H9 (cell line): Measurements from ENCODE around the gene CUL2. TPM values are rescaled to one million over a fixed set of nuclear protein-coding genes. Genes with fewer than 3 reads are reported as not detected.

Experiments used
- DNase-seq: peaks from one replicate; pipeline ENCODE4 v3.0.0-alpha.2; 2017
- H2AFZ ChIP-seq: one replicate; pipeline ENCODE4 v1.6.1; 2013; ENCODE audit warnings: mild to moderate bottlenecking, low read length, control low read depth, moderate library complexity
- H2AK5ac ChIP-seq: 2 replicates; pipeline ENCODE4 v1.6.1; 2013; ENCODE audit warnings: low read length, control low read depth, mixed read lengths; ENCODE audit not compliant: insufficient read length
- H2BK120ac ChIP-seq: one replicate; pipeline ENCODE4 v1.6.1; 2013; ENCODE audit warnings: low read depth, mild to moderate bottlenecking, low read length, control low read depth, inconsistent platforms; ENCODE audit not compliant: poor library complexity, severe bottlenecking
- H2BK12ac ChIP-seq: 2 replicates; pipeline ENCODE4 v1.6.1; 2013; ENCODE audit warnings: low read length, control low read depth, mixed read lengths, low read depth; ENCODE audit not compliant: insufficient read length
- H2BK15ac ChIP-seq: 2 replicates; pipeline ENCODE4 v1.6.1; 2013; ENCODE audit warnings: low read depth, low read length, control low read depth
- H2BK20ac ChIP-seq: one replicate; pipeline ENCODE4 v1.6.1; 2013; ENCODE audit warnings: low read depth, mild to moderate bottlenecking, low read length, control low read depth, inconsistent platforms; ENCODE audit not compliant: poor library complexity, severe bottlenecking
- H2BK5ac ChIP-seq: 2 replicates; pipeline ENCODE4 v1.6.1; 2013; ENCODE audit warnings: low read length, control low read depth, mixed read lengths; ENCODE audit not compliant: insufficient read length
- H3K14ac ChIP-seq: 2 replicates; pipeline ENCODE4 v1.6.1; 2013; ENCODE audit warnings: low read length, control low read depth; ENCODE audit not compliant: insufficient read depth
- H3K18ac ChIP-seq: 2 replicates; pipeline ENCODE4 v1.6.1; 2013; ENCODE audit warnings: low read depth, mild to moderate bottlenecking, mixed read lengths, low read length, control low read depth; ENCODE audit not compliant: insufficient read length
- H3K23ac ChIP-seq: 2 replicates; pipeline ENCODE4 v1.6.1; 2013; ENCODE audit warnings: low read length, control low read depth, mixed read lengths, low read depth; ENCODE audit not compliant: insufficient read length
- H3K23me2 ChIP-seq: 2 replicates; pipeline ENCODE4 v1.6.1; 2013; ENCODE audit warnings: low read depth, mild to moderate bottlenecking, mixed read lengths, low read length, control low read depth; ENCODE audit not compliant: insufficient read length, poor library complexity, severe bottlenecking
- H3K27ac ChIP-seq: 2 replicates; pipeline ENCODE4 v1.5.1; 2013; ENCODE audit warnings: low read length, control low read depth, mixed read lengths, low read depth; ENCODE audit not compliant: insufficient read length
- H3K27me3 ChIP-seq: 2 replicates; pipeline ENCODE4 v1.6.1; 2013; ENCODE audit warnings: low read length, control low read depth, inconsistent platforms; ENCODE audit not compliant: insufficient read depth
- H3K4ac ChIP-seq: 2 replicates; pipeline ENCODE4 v1.6.1; 2013; ENCODE audit warnings: low read depth, mild to moderate bottlenecking, control low read depth, inconsistent platforms, low read length, moderate library complexity
- H3K4me1 ChIP-seq: 2 replicates; pipeline ENCODE4 v1.6.1; 2013; ENCODE audit warnings: low read length, control low read depth, inconsistent platforms; ENCODE audit not compliant: insufficient read depth
- H3K4me2 ChIP-seq: 2 replicates; pipeline ENCODE4 v1.6.1; 2013; ENCODE audit warnings: low read length, control low read depth, mixed read lengths; ENCODE audit not compliant: insufficient read length, insufficient read depth
- H3K56ac ChIP-seq: 2 replicates; pipeline ENCODE4 v1.6.1; 2013; ENCODE audit warnings: low read depth, mild to moderate bottlenecking, mixed read lengths, low read length, control low read depth; ENCODE audit not compliant: insufficient read length
- H3K79me1 ChIP-seq: 2 replicates; pipeline ENCODE4 v1.6.1; 2013; ENCODE audit warnings: low read depth, mild to moderate bottlenecking, moderate library complexity, low read length, control low read depth, inconsistent platforms; ENCODE audit not compliant: insufficient read depth, poor library complexity, severe bottlenecking
- H3K79me2 ChIP-seq: 2 replicates; pipeline ENCODE4 v1.6.1; 2013; ENCODE audit warnings: low read length, control low read depth, inconsistent platforms; ENCODE audit not compliant: insufficient read depth
- H3K9ac ChIP-seq: 2 replicates; pipeline ENCODE4 v1.6.1; 2013; ENCODE audit warnings: low read length, control low read depth, mixed read lengths; ENCODE audit not compliant: insufficient read length; ENCODE audit errors: extremely low read depth
- H3K9me3 ChIP-seq: one replicate; pipeline ENCODE4 v1.6.1; 2013; ENCODE audit warnings: low read depth, low read length, inconsistent platforms; ENCODE audit not compliant: control insufficient read depth
- H3T11ph ChIP-seq: one replicate; pipeline ENCODE4 v1.6.1; 2013; ENCODE audit warnings: mild to moderate bottlenecking, low read length, control low read depth, inconsistent platforms
- H4K20me1 ChIP-seq: one replicate; pipeline ENCODE4 v1.6.1; 2013; ENCODE audit not compliant: control insufficient read depth, insufficient read length, insufficient read depth
- H4K5ac ChIP-seq: 2 replicates; pipeline ENCODE4 v1.6.1; 2013; ENCODE audit warnings: low read depth, mild to moderate bottlenecking, mixed read lengths, low read length, control low read depth; ENCODE audit not compliant: insufficient read length
- H4K8ac ChIP-seq: replicated peaks from 2 replicates; pipeline ENCODE4 v1.6.1; 2013; ENCODE audit warnings: low read length, control low read depth, mixed read lengths, low read depth; ENCODE audit not compliant: insufficient read length
- H4K91ac ChIP-seq: 2 replicates; pipeline ENCODE4 v1.6.1; 2013; ENCODE audit warnings: low read depth, mild to moderate bottlenecking, moderate library complexity, mixed read lengths, low read length, control low read depth; ENCODE audit not compliant: insufficient read length
- H3K27ac Mint-ChIP-seq, 3 experiments: 2 replicates in 2 of 3; 3 replicates in 1 of 3; pipeline ENCODE4 v1.8.0; 2020 to 2021; ENCODE audit warnings: mixed read lengths in 3 of 3, mild to moderate bottlenecking in 1 of 3, moderate library complexity in 1 of 3
- H3K27me3 Mint-ChIP-seq: 2 replicates; pipeline ENCODE4 v1.8.0; 2021; ENCODE audit warnings: low read depth, mild to moderate bottlenecking, moderate library complexity, mixed read lengths
- H3K36me3 Mint-ChIP-seq, 3 experiments: 2 replicates in 2 of 3; 3 replicates in 1 of 3; pipeline ENCODE4 v1.8.0; 2020 to 2021; ENCODE audit warnings: low read depth in 3 of 3, mixed read lengths in 3 of 3; ENCODE audit not compliant: insufficient read depth in 1 of 3
- H3K4me1 Mint-ChIP-seq, 2 experiments: 2 replicates each; pipeline ENCODE4 v1.8.0; 2020; ENCODE audit warnings: mixed read lengths in 2 of 2
- H3K4me3 Mint-ChIP-seq, 2 experiments: 2 replicates in 1 of 2; 3 replicates in 1 of 2; pipeline ENCODE4 v1.8.0; 2020 to 2021; ENCODE audit warnings: mild to moderate bottlenecking in 2 of 2, mixed read lengths in 2 of 2, moderate library complexity in 1 of 2
- H3K9me3 Mint-ChIP-seq, 2 experiments: 2 replicates in 1 of 2; 3 replicates in 1 of 2; pipeline ENCODE4 v1.8.0; 2020; ENCODE audit warnings: mild to moderate bottlenecking in 2 of 2, mixed read lengths in 2 of 2, moderate library complexity in 1 of 2
- WGBS: extraction: QIAGEN DNeasy Blood & Tissue Kit; methylation state at CpG from one replicate; pipeline ENCODE4 v1.1.7; 2013; ENCODE audit warnings: missing lambda C conversion rate, low lambda C conversion rate, mixed read lengths; ENCODE audit not compliant: insufficient read length; ENCODE audit errors: extremely low coverage; 5-methylcytosine and 5-hydroxymethylcytosine counted together
- total RNA-seq: library from RNA; stranded (reverse); gene quantifications from 2 replicates; pipeline ENCODE4 v1.2.1, GENCODE V29; 2021
- TF ChIP-seq, protein P1 (sequence below): fragments of 200-600 bp; sonication (generic); conservative IDR thresholded peaks from 3 replicates; pipeline ENCODE4 v1.8.0; 2021; ENCODE audit warnings: antibody characterized with exemption, mild to moderate bottlenecking

Gene CUL2
- total RNA-seq, 1 experiment from 2014 or later: 43.3 TPM

- no peak overlapping the region for H2BK15ac ChIP-seq
- H3K4me3 Mint-ChIP-seq: no peak overlapping the region
- no peak overlapping the region for H2BK20ac ChIP-seq
- no peak overlapping the region for H2BK5ac ChIP-seq
- no peaks in the 10 kb centered on the region for H3K9me3 ChIP-seq
- H3K79me2 ChIP-seq: no peaks in the 10 kb centered on the region; the same call in 1 of the 2 replicates
- no peak overlapping the region for H3K27ac ChIP-seq
- no peak overlapping the region for H4K8ac ChIP-seq
- H4K5ac ChIP-seq: no peak overlapping the region
- no peak overlapping the region for H3K18ac ChIP-seq
- H2AK5ac ChIP-seq: no peak overlapping the region
- H3K4me2 ChIP-seq: no peak overlapping the region
- no peak overlapping the region for H4K91ac ChIP-seq
- H3K36me3 Mint-ChIP-seq: peaks cover 0 to 5% (median 4%) of the 10 kb centered on the region in 3 experiments; a peak in 4 of 7 replicates
- H3K4me1 ChIP-seq: no peaks in the 10 kb centered on the region
- no peak overlapping the region for H3K23ac ChIP-seq
- no CpG with 5 or more reads among the region's 4 CpGs for WGBS
- H2BK12ac ChIP-seq: no peak overlapping the region
- H3K56ac ChIP-seq: no peak overlapping the region
- no peak for DNase-seq
- no peak overlapping the region for H3K4ac ChIP-seq
- no peaks in the 10 kb centered on the region for H3K27me3 ChIP-seq
- H3K9me3 Mint-ChIP-seq: no peaks in the 10 kb centered on the region
- no peak overlapping the region for H3T11ph ChIP-seq
- TF ChIP-seq, protein P1, sequence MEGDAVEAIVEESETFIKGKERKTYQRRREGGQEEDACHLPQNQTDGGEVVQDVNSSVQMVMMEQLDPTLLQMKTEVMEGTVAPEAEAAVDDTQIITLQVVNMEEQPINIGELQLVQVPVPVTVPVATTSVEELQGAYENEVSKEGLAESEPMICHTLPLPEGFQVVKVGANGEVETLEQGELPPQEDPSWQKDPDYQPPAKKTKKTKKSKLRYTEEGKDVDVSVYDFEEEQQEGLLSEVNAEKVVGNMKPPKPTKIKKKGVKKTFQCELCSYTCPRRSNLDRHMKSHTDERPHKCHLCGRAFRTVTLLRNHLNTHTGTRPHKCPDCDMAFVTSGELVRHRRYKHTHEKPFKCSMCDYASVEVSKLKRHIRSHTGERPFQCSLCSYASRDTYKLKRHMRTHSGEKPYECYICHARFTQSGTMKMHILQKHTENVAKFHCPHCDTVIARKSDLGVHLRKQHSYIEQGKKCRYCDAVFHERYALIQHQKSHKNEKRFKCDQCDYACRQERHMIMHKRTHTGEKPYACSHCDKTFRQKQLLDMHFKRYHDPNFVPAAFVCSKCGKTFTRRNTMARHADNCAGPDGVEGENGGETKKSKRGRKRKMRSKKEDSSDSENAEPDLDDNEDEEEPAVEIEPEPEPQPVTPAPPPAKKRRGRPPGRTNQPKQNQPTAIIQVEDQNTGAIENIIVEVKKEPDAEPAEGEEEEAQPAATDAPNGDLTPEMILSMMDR: no peak
- no peak overlapping the region for H3K27ac Mint-ChIP-seq
- no peaks in the 10 kb centered on the region for H3K79me1 ChIP-seq
- no peak overlapping the region for H3K14ac ChIP-seq
- H3K27me3 Mint-ChIP-seq: no peaks in the 10 kb centered on the region
- H3K9ac ChIP-seq: no peak overlapping the region
- H3K4me1 Mint-ChIP-seq: peaks cover 12 to 20% of the 10 kb centered on the region in 2 experiments
- H2BK120ac ChIP-seq: no peak overlapping the region
- no peaks in the 10 kb centered on the region for H4K20me1 ChIP-seq
- no peak overlapping the region for H2AFZ ChIP-seq
- peaks cover 4% of the 10 kb centered on the region for H3K23me2 ChIP-seq
Observed at GRCh38 chr10:35130663-35131062, 40.5 kb upstream of the CUL2 start.
